Transverse colon (tissue), 4 donors: ENCODE results near the gene MC1R. TPM values are rescaled to one million over a fixed set of nuclear protein-coding genes. Genes with fewer than 3 reads are reported as not detected.

Source experiments
- DNase-seq: peaks from one replicate; pipeline ENCODE4 v3.0.0-alpha.2; 2019
- H3K27ac ChIP-seq, 4 donors: fragments of 200-600 bp; sonication (generic); 2 replicates each; pipeline ENCODE4 v1.5.1; 2016 to 2018; ENCODE audit warnings: inconsistent platforms in 4 of 4
- H3K27me3 ChIP-seq: fragments of 200-600 bp; sonication (generic); 2 replicates; pipeline ENCODE4 v1.5.1; 2017; ENCODE audit warnings: inconsistent platforms
- H3K36me3 ChIP-seq, 4 donors: fragments of 200-600 bp; sonication (generic); 2 replicates each; pipeline ENCODE4 v1.5.1; 2017 to 2019; ENCODE audit warnings: inconsistent platforms in 4 of 4
- H3K4me1 ChIP-seq, 4 donors: fragments of 200-600 bp; sonication (generic); 2 replicates each; pipeline ENCODE4 v1.5.1; 2017 to 2020; ENCODE audit warnings: inconsistent platforms in 4 of 4
- H3K4me3 ChIP-seq, 4 donors: fragments of 200-600 bp; sonication (generic); 1 replicate in 1 of 4; 2 replicates in 3 of 4; pipeline versions ENCODE4 v1.5.1 to v1.6.1; 2017 to 2019; ENCODE audit warnings: inconsistent platforms in 4 of 4
- H3K9me3 ChIP-seq, 2 donors: fragments of 200-600 bp; sonication (generic); 2 replicates each; pipeline ENCODE4 v1.5.1; 2017 to 2019; ENCODE audit warnings: inconsistent platforms in 2 of 2
- EP300 ChIP-seq: sonication (generic); formaldehyde crosslinking; IDR thresholded peaks from one replicate; pipeline ENCODE4 v1.6.1; 2017; ENCODE audit warnings: antibody characterized with exemption, low read depth
- POLR2A ChIP-seq: fragments of 450-650 bp; IDR thresholded peaks from one replicate; pipeline ENCODE4 v1.6.1; 2016; ENCODE audit warnings: antibody characterized with exemption, mild to moderate bottlenecking, moderate library complexity
- POLR2AphosphoS5 ChIP-seq, 3 donors: sonication (generic); formaldehyde crosslinking; IDR thresholded peaks; one replicate each; pipeline ENCODE4 v1.6.1; 2016; ENCODE audit warnings: antibody characterized with exemption in 3 of 3
- WGBS, 2 donors: methylation state at CpG; one replicate each; pipeline ENCODE4 v1.1.5; 2018; ENCODE audit warnings: low coverage in 1 of 2; 5-methylcytosine and 5-hydroxymethylcytosine counted together
- in situ Hi-C, 4 donors: fragments of 200-750 bp; cut with MboI; loops; one replicate each; pipeline versions ENCODE4 v1.15.0 to v1.15.1; 2017; ENCODE audit warnings: low sequenced_read_pairs in 3 of 4, low pct_ligation_motif_present in 1 of 4, low pct_unique_long_range_greater_than_20kb in 1 of 4
- intact Hi-C: fragments of 100-400 bp; cut with DNase I; formaldehyde crosslinking; loops from one replicate; pipeline ENCODE4 v1.15.1; 2023; ENCODE audit warnings: low total_unique reads
- total RNA-seq, 4 donors: library from RNA; depleted of rRNA; stranded (reverse); fragments of >200 nt; gene quantifications; one replicate each; pipeline ENCODE4 v1.1.0, GENCODE V29; 2016
- TF ChIP-seq, protein P1 (sequence below), 5 experiments: fragments of 200-600 bp in 3 of 5; fragments of 450-650 bp in 2 of 5; sonication (generic) in 3 of 5; IDR thresholded peaks; 1 replicate in 2 of 5; 2 replicates in 3 of 5; pipeline ENCODE4 v1.5.1; 2016 to 2017; ENCODE audit warnings: antibody characterized with exemption in 5 of 5, inconsistent platforms in 3 of 5, mild to moderate bottlenecking in 2 of 5, moderate library complexity in 1 of 5

MC1R gene
- total RNA-seq, 4 donors from 2014 or later: 2.9 to 7.2 (median 6.7) TPM

DNA sequence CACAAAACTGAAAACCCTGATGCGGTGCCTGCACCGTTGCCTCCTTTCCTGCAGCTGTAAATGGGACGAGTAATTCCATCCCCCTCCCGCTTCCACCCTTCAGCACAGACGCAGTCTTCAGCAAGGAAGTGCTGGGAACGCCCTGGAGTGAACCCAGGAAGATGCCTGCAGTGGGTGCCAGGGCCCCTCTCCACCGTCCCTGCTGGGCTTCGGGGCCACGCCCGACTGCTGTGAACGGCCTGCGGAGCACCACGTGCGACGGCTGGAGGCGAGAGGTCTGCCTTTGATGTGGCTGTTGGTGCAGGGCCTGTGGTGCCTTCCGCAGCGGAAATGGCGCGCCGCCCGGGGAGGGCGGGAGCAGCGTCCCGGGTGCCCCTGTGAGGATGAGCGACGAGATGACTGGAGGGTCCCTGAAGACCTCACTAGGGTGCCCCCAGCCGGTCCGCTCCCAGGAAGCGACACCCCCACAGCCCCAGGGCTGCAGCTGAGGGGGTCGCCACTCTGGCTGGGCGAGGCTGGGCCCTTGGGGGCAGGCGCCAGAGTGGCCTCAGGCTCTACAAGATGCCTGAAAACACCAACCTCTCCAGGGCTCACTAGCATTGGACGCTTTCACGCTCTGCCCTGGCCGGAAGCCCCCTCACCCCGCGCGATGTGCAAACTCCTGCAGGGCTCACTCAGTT, 749 bp upstream of the MC1R start:
- H3K27ac ChIP-seq: peak overlapping the region; percentile 6 to 73 (median 52)
- WGBS, 2 donors: 0% methylated on average over 39 of the region's 39 CpGs; no CpG with 5 or more reads in 1 of the 2 donors
- H3K36me3 ChIP-seq: no peaks in the 10 kb centered on the region
- DNase-seq: peak; percentile 90
- H3K27me3 ChIP-seq: peaks cover 50% of the 10 kb centered on the region
- in situ Hi-C loops: no loop called here
- intact Hi-C loops: no loop called here
- peak overlapping the region in 3 of 4 donors; percentile 1 to 37 (median 29) for H3K4me3 ChIP-seq
- TF ChIP-seq EP300 (no peak), POLR2AphosphoS5 (IDR thresholded peaks at IDR 0.05) (peak; percentile 42 to 79 (median 74))
- no peaks in the 10 kb centered on the region for H3K9me3 ChIP-seq
- H3K4me1 ChIP-seq: peaks cover 18 to 48% (median 37%) of the 10 kb centered on the region in 4 donors

DNA sequence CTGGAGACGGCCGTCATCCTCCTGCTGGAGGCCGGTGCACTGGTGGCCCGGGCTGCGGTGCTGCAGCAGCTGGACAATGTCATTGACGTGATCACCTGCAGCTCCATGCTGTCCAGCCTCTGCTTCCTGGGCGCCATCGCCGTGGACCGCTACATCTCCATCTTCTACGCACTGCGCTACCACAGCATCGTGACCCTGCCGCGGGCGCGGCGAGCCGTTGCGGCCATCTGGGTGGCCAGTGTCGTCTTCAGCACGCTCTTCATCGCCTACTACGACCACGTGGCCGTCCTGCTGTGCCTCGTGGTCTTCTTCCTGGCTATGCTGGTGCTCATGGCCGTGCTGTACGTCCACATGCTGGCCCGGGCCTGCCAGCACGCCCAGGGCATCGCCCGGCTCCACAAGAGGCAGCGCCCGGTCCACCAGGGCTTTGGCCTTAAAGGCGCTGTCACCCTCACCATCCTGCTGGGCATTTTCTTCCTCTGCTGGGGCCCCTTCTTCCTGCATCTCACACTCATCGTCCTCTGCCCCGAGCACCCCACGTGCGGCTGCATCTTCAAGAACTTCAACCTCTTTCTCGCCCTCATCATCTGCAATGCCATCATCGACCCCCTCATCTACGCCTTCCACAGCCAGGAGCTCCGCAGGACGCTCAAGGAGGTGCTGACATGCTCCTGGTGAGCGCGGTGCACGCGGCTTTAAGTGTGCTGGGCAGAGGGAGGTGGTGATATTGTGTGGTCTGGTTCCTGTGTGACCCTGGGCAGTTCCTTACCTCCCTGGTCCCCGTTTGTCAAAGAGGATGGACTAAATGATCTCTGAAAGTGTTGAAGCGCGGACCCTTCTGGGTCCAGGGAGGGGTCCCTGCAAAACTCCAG, 1.1 kb downstream of the MC1R start:
- Histone ChIP-seq H3K4me3 (no peak overlapping the region), H3K27me3 (peaks cover 68% of the 10 kb centered on the region), H3K4me1 (peaks cover 18 to 64% (median 49%) of the 10 kb centered on the region in 4 donors), H3K36me3 (no peaks in the 10 kb centered on the region), H3K27ac (no peak overlapping the region), H3K9me3 (no peaks in the 10 kb centered on the region)
- no peak for DNase-seq
- 77 to 86% methylated on average over 10 to 51 of the region's 52 CpGs for WGBS, 2 donors
- no peak for TF ChIP-seq POLR2A
- no peak for TF ChIP-seq EP300
- TF ChIP-seq POLR2AphosphoS5 (IDR thresholded peaks at IDR 0.05): no peak
- TF ChIP-seq, protein P1, sequence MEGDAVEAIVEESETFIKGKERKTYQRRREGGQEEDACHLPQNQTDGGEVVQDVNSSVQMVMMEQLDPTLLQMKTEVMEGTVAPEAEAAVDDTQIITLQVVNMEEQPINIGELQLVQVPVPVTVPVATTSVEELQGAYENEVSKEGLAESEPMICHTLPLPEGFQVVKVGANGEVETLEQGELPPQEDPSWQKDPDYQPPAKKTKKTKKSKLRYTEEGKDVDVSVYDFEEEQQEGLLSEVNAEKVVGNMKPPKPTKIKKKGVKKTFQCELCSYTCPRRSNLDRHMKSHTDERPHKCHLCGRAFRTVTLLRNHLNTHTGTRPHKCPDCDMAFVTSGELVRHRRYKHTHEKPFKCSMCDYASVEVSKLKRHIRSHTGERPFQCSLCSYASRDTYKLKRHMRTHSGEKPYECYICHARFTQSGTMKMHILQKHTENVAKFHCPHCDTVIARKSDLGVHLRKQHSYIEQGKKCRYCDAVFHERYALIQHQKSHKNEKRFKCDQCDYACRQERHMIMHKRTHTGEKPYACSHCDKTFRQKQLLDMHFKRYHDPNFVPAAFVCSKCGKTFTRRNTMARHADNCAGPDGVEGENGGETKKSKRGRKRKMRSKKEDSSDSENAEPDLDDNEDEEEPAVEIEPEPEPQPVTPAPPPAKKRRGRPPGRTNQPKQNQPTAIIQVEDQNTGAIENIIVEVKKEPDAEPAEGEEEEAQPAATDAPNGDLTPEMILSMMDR (IDR thresholded peaks at IDR 0.05): no peak
- intact Hi-C loops: no loop called here
- in situ Hi-C loops: no loop called here

DNA sequence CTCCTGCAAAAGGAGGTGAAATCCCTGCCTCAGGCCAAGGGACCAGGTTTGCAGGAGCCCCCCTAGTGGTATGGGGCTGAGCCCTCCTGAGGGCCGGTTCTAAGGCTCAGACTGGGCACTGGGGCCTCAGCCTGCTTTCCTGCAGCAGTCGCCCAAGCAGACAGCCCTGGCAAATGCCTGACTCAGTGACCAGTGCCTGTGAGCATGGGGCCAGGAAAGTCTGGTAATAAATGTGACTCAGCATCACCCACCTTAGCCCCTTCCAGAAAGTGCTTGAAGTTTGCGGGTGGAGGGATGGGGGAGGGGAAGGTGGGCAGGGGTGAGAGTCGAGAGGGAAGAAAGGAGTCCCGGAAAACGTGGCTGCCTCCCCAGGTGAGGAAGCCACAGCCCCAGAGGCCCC, 2.1 kb downstream of the MC1R start:
- Histone ChIP-seq H3K4me3 (no peak overlapping the region), H3K9me3 (no peaks in the 10 kb centered on the region), H3K36me3 (no peaks in the 10 kb centered on the region), H3K27me3 (peaks cover 78% of the 10 kb centered on the region), H3K4me1 (peaks cover 20 to 68% (median 54%) of the 10 kb centered on the region in 4 donors), H3K27ac (peak overlapping the region; percentile 80 to 86 (median 80))
- in situ Hi-C loops (no loop called here), intact Hi-C loops (no loop called here)
- TF ChIP-seq, protein P1 (IDR thresholded peaks at IDR 0.05): no peak
- no peak for TF ChIP-seq POLR2AphosphoS5 (IDR thresholded peaks at IDR 0.05)
- no peak for TF ChIP-seq POLR2A
- no peak for TF ChIP-seq EP300
- WGBS, 2 donors: 17 to 18% methylated on average over 2 to 6 of the region's 6 CpGs
- no peak for DNase-seq

DNA sequence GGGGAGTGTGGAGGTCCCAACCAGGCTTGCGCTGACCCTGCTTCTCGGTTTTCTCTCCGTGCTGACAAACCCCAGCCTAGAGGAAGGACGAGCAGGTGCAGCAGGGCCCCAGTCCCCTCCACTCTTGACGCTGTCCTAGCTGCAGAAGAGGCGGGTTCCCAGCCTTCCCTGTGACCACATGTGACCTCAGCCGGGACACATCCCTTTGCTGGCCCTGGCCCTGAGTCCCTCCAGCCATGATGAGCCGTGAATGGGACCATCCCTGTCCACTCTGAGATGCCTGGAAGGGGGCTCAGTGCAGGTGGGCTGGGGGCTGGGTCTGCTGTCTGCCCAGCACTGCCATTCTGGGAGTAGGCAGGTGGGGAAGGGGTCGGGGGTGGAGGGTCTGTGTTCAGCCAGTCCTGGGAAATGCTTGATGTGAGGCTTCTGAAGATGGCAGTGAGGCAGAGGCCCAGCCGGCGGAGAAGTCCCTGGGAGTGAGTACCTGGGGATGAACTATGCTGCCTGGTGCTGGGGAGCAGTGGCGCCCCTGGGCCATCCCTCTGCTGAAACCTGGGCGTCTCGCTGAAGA, 2.6 kb downstream of the MC1R start:
- 34% methylated on average over 13 of the region's 14 CpGs; no CpG with 5 or more reads in 1 of the 2 donors for WGBS, 2 donors
- peaks cover 83% of the 10 kb centered on the region for H3K27me3 ChIP-seq
- no peaks in the 10 kb centered on the region for H3K36me3 ChIP-seq
- no peak for DNase-seq
- no peaks in the 10 kb centered on the region for H3K9me3 ChIP-seq
- peaks cover 25 to 73% (median 59%) of the 10 kb centered on the region in 4 donors for H3K4me1 ChIP-seq
- TF ChIP-seq EP300 (no peak), POLR2A (no peak), POLR2AphosphoS5 (IDR thresholded peaks at IDR 0.05) (no peak)
- TF ChIP-seq, protein P1 (IDR thresholded peaks at IDR 0.05): no peak
- in situ Hi-C loops (no loop called here), intact Hi-C loops (no loop called here)
- H3K4me3 ChIP-seq: no peak overlapping the region
- H3K27ac ChIP-seq: peak overlapping the region; percentile 80 to 86 (median 80)
